Ramos (cell line): ENCODE results near the gene CFAP221.

Source experiments
- in situ Hi-C: fragments of 300-500 bp; cut with MboI; formaldehyde crosslinking; loops from one replicate; pipeline ENCODE4 v1.14.3; 2022; ENCODE audit warnings: low sequenced_read_pairs; ENCODE audit not compliant: unreplicated experiment

The CFAP221 gene

DNA sequence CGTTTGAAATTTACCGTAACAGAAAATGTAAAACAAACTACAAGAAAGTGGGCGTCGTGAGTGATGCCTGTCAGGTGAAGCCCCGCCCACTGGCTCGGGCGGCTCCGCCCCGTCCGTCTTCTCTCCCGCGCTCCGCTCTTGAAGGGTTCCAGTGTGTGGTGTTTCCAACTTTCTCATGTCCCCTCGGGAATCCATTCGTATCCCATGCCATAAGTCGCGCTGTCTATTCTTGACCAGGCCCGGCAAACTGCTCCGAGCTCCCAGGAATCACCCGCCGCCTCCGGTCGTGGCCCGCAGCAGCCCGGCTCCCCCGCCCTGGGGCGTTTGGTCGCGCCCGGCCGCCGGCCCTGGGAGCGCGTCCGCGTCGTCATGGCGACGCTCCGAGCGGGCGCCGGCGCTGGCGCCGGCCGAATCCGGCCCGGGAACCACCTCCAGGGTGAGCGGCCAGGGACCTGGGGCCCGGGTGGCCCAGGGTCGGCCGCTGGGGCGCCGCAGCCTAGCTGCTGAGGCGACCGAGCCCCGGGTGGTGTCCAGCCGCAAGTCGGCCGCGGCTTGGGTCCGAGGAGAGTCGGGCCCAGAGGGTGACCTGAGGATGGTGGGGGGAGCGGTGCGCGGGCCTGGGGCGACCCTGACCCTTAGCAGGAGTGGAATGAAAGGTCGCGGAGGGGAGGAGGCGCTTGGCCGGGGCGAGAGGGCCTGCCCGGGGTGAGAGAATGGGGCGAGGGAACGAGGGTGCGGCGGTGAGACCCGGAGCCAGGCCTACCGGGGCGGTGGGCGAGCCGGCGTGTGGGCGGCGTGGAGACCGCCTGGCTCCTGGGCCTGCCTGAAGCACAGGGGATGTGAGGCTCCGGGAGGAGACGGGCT is at the start of gene CFAP221:
Gene CFAP221, plus strand, starts transcription at position 375 of the 864 bp plus-strand sequence. CDS start 1,683 bp downstream, outside the sequence.
- in situ Hi-C loops, result no loop called here

GRCh38 chr2:119495948-119496347 is 48.3 kb upstream of the CFAP221 start:
- in situ Hi-C loops, result no loop called here

DNA sequence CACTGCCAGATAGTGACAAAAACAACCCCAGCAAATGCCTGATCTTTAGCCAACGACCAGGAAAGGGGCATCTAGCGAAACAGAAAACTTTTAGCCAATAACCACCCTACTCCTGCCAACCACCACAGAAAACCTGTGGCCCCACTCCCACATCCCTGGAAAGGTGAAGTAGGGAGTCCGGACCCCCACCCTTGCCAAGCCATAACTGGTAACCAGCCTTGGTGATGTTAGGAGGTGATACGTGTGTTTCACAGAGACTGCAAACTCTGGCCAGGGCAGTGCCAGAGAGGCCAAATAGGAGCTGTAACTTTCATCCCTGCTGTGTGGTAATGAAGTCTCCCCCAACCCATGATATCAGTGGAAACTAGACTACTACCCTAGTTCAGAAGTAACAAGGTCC is 47.6 kb upstream of the CFAP221 start:
- in situ Hi-C loops, result no loop called here

DNA sequence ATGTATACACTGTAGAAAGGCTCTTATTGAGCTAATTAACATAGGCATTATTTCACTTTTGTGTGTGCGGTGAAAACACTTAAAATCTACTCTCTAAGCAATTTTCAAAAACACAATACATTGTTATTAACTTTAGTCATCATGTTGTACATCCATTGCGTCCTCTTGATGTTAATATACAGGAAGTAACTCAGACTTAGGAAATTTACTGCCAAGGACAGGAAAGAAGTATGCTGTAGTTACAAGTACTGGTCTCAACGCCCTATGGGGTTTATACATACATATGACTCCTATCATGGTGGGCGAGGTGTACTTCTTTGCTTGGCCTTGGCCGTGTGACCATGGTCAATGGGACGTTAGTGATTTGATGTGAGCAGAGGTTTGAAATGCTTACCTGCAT is 35.5 kb upstream of the CFAP221 start:
- in situ Hi-C loops, result no loop called here

GRCh38 chr2:119511989-119512388 is 32.3 kb upstream of the CFAP221 start:
- in situ Hi-C loops, result no loop called here

DNA sequence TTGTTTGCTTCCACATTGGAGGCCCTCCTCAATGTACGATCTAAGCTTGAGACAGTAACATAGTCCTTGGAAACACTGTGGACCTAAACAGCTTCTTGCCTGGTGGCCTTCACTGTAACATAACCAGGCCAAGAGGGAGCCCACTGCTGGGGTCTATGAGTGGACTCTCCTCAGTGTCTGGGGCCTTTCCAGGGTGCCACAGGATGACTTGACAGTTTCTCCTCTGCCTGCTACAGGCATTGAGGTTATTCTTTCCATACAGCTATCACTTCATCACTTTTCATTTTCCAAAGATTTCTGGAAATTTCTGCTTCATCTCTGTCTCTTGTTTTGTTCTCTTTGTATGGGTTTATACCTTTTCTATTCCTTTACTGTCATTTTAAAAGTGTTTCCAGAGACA is 31.3 kb upstream of the CFAP221 start:
- in situ Hi-C loops, result no loop called here

DNA sequence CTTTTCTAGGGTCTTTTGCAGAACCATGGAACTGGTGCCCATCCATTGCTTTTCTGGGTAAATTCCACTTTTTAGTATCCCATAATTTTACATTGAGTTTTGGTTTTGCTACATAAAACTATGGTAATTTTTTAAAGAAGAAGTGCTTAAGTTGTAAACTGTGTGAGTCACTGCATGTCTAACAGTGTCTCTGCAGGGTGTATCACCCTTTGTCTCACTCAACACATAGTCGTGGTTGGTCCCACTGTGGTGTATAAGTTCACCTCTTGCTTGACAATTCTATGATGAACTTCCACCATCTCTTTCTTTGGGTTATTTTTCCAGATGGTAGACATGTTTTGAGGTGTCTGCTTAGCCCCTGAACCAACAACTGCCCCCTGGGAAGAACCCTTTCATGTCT is 30.4 kb upstream of the CFAP221 start:
- in situ Hi-C loops, result no loop called here

DNA sequence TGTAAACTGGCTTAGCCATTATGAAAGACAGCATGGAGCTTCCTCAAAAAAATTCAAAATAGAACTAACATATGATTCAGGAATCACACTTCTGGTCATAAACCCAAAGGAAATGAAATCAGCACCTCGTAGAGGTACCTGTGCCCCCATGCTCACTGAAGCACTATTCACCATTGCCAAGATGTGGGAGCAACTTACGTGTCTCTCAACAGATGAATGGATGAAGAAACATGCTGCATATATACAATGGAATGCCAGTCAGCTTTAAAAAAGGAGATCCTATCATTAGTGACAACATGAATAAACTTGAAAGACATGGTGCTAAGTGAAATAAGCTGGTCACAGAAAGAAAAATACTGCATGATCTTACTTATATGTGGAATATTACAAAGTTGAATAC is 28.1 kb upstream of the CFAP221 start:
- in situ Hi-C loops, result no loop called here

DNA sequence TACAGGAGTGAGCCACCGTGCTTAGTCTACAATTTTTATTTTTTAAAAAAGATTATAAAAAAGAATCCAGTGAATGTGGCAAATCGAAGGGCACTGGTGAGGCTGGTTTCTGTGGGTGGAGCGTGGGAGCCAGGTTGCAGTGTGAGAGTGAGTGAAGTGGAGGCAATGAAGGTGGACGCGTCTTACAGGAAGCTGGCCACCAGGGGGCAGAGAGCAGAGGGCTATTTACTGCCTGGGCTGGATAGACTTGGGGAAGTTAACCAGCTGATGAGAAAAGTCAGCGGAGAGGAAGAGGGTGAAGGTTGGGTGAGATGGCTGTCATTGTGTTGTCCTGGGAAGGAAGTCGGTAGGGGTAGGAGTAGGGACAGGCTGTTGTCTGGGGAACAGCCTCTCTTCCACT is 26.8 kb upstream of the CFAP221 start:
- in situ Hi-C loops, result no loop called here

- in situ Hi-C loops, result no loop called here
These were observed 25.7 kb upstream of the CFAP221 start for GRCh38 chr2:119518401-119519056.

DNA sequence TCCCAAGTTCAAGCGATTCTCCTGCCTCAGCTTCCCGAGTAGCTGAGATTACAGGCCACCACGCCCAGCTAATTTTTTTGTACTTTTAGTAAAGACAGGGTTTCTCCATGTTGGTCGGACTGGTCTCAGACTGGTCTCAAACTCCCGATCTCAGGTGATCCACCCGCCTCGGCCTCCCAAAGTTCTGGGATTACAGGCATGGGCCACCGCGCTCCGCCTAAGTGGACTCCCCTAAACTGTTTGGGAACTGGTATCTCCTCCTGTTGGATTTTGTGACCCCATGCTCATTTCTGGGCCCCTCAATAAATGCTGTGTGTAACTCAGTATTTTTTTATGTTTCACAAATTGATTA is 25.2 kb upstream of the CFAP221 start:
- in situ Hi-C loops, result no loop called here

GRCh38 chr2:119520696-119521432 is 23.4 kb upstream of the CFAP221 start:
- in situ Hi-C loops, result no loop called here

DNA sequence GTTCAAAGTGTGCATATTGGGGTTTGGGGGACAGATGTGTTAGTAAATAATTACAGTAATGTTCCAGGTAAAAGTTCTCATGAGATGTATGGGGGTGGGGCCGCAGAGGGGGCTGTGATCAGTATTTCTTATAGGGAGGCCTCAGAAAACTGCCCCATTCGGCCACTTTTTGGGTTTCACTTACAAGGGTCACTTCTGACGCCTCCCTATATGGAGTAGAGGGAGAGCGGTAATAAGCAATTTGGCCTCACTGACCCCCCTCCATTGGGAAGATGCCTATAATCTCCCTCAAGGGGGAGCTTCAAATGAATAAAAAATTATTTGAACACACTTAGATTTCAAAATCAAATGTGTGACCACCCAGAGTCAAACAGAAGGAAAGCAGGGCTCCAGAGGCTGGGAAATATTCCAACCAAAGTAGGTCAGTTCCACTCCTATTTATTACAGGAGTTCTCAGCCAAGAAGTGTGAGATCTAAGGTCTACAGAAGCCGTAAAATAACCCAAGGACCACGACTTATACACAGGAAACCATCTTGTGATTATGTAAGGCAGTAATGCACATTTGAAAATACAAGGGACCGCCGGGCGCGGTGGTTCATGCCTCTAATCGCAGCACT is 22.7 kb upstream of the CFAP221 start:
- in situ Hi-C loops, result no loop called here

- in situ Hi-C loops, result no loop called here
These were observed 21.6 kb upstream of the CFAP221 start for GRCh38 chr2:119522671-119523070.

GRCh38 chr2:119523383-119523951 is 20.8 kb upstream of the CFAP221 start:
- in situ Hi-C loops, result no loop called here

GRCh38 chr2:119523952-119524694 is 20.1 kb upstream of the CFAP221 start, which contains the start of gene SCTR:
Gene SCTR (minus strand): TSS chr2:119524483. CDS start chr2:119524226, 257 bp downstream.
- in situ Hi-C loops, result no loop called here

- in situ Hi-C loops, result no loop called here
These were observed 18.6 kb upstream of the CFAP221 start for GRCh38 chr2:119525614-119526013.

DNA sequence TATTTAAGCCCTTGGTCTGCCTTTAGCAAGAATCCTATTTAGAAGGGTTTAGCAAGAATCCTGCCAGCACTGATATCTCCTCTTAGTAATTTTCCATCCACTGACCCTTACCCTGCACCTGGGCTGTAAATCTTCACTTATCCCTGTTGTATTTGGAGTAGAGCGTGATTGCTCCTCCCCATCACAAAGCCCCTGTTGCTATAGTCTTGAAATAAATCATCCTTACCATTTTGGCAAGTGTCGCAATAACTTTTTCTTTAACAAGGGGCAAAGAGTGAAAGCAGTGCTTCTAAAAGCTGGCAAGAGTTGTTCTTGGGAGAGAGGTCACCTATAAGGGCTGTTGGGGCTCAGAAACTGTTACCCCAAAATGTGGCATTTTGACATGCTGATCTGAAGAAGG is 16.2 kb upstream of the CFAP221 start:
- in situ Hi-C loops, result no loop called here

DNA sequence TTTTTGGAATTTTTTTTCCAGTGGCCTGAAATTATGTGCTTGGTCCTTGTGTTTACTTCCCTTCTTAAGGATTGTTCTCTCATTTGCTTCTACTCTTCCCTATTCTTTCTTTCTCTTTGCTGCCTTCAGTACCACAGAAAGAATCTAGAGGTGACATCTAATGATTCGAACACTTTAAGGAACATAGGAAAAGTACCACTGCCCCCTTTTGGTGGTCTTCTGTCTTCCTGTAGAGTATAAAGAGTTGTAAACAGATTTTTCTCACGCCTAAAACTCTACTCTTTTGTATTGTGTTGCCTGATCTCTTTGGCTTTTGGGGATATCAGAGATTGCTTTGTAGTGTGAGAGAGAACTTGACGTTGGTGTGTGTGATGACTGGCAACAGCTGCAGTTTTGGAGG is 13.0 kb upstream of the CFAP221 start:
- in situ Hi-C loops, result no loop called here

DNA sequence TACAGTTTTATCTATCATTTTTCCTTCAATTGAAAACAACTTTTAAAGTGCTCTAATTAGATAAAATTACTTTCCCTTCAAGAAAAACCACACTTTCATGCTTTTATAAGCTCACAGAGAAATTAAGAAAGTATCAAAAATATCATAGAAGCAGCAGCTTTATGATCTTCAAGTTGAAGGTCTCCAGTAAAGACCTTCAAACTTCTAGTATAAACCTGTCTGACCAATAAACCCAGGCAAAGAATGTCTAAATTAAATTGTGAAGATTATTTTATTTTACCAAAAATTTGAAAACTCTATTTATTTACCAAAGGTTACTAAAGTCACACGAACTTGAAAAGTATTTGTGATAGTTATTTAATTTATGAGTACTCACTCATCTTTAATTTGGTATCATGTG is 10.7 kb upstream of the CFAP221 start:
- in situ Hi-C loops, result no loop called here
